GM18502 (cell line): ENCODE results near the gene MVB12B.

Experiments
- ATAC-seq: cut with Tn5 transposase; IDR thresholded peaks from one replicate; pipeline ENCODE4 v1.9.1; 2021; ENCODE audit warnings: mild to moderate bottlenecking; ENCODE audit not compliant: unreplicated experiment, poor library complexity

The MVB12B gene

DNA sequence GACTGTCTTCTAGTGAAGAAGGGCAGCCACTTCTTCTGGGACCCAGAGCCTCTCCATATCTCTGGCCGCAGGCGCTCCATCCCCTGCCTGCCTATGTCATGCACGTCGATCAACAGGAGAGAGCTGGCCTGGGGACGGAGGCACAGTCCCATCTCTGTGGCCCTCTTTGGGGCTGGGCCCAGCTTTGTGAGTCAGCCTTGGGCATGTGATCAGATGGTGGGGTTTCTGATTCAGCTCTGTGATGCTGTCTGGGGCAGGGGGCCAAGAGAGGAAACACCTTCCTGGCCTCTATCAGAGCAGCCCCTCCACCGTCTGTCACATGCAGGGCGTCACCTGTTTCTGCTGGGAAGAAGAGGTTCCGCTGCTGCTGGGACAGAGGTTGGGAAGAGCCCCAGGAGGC is 72.6 kb downstream of the MVB12B start:
- no peak for ATAC-seq

DNA sequence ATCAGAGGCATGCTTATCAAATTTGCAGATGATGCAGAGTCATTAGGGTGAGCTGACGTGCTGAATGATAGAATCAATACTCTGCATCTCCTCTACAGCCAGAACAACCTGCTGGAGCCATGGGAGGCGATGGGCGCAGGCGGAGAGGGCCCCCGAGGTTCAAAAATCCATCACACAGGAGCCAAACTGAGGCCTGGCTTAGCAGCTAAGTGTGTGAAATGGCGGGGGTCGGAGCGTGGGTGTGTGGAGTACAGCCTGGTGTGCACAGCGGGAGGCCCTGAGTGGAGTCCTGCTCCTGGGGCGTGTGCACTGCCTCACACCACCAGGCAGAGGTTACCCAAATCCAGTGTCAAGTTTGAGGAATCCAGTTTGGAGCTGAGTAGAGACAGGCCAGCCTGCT is 73.2 kb downstream of the MVB12B start:
- ATAC-seq, result no peak

DNA sequence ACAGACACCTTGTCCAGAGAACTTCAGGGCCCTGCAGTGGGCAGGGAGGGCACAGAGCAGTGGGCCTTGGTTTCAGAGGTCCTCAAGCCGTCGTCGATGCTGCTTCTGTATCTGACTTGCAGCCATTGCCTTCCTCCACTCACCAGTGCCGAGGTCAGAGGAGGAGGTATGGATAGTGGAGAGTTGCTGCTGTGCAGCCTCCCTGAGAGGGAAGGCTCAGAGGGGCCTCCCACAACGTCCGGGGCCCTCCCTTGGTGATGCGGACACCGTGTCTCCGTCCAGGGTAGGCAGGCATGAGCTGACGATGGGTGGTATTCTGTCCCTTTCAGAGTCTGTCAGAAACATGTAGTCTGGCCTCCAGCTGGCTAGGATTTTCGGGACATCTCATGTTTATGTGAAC is 73.9 kb downstream of the MVB12B start:
- ATAC-seq, result no peak

GRCh38 chr9:126401107-126401506 is 74.5 kb downstream of the MVB12B start:
- no peak for ATAC-seq

GRCh38 chr9:126401581-126401980 is 75.0 kb downstream of the MVB12B start:
- ATAC-seq, result no peak

DNA sequence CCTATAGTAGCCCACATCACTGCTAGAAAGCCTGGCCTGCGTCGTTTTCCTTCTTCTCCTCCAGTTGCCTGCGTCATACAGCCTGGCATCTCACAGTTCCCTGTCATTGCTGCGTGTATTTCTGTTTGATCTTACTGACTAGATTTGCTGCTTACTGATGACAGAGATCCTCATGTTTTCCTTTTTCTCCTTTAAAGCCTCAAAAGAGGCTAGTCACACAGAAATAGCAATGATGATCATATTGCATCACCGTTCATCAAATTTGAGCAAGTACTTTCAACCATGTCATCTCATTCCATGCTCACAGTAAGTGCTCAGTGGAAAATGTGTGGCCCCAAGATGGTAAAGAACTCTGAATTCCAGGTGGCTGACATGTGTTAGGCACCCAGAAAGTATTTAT is 76.8 kb downstream of the MVB12B start:
- ATAC-seq, result no peak

DNA sequence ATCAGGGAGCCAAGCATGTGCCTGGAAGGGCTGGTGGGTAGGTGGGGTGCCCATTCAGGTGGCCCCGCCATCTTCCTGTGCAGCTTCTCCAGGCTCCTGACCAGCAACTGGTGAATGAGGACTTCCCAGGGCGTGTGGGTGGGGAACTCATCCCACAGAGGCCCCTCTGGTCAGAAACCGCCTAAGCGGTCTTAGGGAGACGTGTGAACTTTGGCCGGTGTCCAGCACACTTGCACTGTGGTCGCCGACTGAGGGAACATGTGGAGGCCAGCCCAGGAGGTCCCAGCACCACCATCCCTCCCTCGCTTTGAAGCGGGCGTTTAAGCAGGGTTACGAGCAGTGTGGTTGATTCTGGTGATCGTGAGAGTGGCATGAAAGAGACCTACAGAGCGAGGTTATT is 77.8 kb downstream of the MVB12B start:
- no peak for ATAC-seq

GRCh38 chr9:126406075-126406667 is 79.5 kb downstream of the MVB12B start:
- no peak for ATAC-seq

DNA sequence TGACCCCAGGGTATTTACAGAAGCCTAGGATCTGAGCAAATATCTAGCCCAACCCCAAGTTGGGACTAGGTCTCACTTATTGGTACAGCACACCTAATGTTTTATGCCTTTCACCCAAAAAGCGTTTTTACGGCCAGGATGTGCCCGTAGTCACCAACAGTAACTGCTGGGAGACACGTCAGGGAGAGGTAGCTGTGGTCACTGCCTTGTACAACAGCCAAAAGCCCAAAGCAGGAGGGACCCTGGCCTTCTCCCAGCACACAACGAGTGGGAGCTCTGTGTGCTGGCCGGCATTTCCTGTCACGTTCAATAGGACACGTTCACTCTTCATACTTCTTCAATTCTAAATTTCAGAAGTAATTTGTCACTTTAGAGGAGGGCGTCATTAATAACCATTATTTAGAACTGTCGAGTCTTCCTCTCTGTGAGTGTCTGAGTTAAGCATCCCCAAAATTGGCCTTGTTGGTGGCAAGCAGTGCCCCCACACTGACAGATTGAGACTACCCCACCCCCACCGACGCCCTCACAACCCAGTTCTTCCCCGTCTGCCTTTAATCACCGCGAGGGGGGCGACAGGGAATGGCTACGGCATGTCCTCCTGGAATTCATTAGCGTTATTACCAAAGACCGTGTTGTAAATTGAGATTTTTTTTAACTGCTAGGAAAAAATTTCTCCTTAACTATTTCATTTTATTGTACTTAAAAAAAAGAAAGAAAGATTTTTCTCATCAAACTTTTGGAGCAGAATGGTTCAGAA is 80.7 kb downstream of the MVB12B start:
- no peak for ATAC-seq

DNA sequence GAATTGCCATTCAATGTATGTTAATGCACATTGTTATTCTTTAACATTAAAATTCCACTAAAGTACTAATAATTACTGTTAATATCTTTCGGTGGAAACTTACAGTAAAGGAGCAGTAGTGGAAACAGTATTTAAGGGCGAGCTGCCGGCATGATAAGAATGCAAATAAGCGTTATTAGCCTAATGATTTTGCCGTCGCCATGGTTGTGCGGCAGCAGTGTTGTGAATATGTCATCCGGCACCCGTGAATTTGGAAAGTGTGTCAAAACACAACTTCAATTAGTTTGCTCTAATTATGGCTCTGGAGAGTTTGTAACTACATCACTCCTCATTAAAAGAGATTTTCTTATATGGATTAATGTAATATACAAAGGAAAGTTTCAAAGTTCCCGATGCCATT is 81.4 kb downstream of the MVB12B start:
- no peak for ATAC-seq

GRCh38 chr9:126410229-126410628 is 83.6 kb downstream of the MVB12B start:
- ATAC-seq, result no peak

GRCh38 chr9:126411225-126411947 is 84.8 kb downstream of the MVB12B start:
- ATAC-seq, result peak; percentile 65

- ATAC-seq, result peak; percentile 25
Observed at GRCh38 chr9:126411948-126412284, 85.3 kb downstream of the MVB12B start.

- ATAC-seq, result no peak
Observed at GRCh38 chr9:126412905-126413304, 86.3 kb downstream of the MVB12B start.

DNA sequence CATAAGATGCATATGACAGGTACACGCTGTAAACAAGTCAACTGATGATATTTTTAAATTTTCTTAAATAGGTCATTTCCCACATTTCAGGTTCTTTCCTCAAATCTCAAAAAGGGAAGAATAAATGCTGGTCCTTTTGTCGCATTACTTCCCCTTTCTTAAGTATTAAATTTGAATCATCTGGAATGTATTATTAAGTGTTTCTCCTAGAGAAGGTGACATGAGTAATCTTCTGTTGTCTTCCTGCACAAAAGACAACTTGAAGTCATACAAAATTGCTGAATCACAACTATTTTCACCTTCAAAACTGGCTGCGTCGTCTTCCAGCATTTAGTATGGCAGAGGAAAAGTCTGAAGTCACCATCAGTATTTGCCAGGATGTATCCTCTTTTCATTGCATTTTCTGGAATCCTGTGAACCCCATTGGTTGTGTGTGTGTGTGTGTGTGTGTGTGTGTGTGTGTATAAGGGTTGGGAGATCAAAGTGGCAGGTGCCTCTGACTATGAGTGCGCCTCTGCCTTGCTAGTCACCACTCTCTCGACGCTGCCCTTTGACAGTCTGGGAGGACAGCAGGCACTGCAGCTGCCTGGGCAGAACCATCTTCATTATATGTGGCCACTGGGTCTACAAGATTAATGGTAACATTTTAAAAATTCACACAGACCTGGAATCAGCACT is 86.9 kb downstream of the MVB12B start:
- ATAC-seq, result no peak

- ATAC-seq, result no peak
Observed at GRCh38 chr9:126415741-126416370, 89.2 kb downstream of the MVB12B start.

- no peak for ATAC-seq
Observed at GRCh38 chr9:126417043-126417442, 90.4 kb downstream of the MVB12B start.

DNA sequence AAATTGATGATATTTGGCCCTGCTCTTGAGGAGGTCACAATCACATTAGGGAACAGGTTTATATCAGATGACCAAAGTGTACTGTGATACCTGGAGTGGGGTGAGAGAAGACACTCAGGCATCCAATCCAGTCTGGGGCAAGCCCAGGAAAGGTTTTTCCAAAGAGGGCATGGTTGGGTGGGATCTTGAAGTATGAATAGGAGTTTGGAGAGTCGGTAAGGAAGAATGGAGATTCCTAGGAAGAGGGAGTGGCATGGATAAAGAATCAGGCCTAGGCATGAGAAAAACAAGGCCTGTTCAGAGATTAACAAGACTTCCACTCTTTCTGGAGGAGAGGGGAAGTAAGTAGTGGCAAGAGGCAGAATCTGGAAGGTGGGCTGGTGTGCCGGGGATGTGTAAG is 91.1 kb downstream of the MVB12B start:
- ATAC-seq, result no peak

GRCh38 chr9:126418608-126419007 is 92.0 kb downstream of the MVB12B start:
- no peak for ATAC-seq

DNA sequence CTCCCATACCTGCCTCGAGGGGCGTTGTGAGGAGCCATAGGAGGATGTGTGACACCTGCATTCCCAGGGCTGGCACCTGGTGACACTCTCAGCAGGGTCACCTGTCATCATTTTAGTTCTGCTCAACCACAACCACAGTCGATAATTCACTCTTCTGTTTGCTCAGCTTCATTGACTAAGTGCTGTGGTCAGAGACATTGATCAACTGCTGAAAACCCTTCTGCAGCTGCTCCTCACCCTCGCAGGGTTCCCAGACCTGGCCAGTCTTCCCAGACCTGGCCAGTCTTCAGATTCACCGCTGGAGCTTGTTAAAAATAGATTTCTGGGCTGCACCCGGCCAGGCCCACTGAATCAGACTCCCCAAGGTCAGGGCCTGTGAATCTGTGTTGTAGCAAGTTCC is 92.8 kb downstream of the MVB12B start:
- ATAC-seq, result no peak

DNA sequence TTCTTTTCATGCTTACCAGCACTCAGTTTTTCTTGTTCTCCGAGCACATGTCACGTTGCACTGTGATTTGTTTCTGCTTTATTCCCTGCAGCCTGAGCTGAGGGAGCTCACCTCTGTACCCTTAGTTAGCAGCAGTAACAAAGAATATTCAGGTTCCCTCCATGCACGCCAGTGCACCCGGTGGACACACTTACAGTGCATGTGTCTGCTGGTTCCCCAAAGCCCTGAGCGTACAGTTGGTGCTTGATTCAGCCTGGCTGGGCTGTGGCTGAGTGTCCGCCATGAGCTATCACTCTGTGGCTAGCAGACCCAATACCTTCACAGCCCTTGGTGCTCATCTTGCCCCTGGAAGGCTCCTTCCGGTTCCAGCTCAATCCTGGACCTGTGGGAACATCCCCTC is 93.5 kb downstream of the MVB12B start:
- ATAC-seq, result no peak
